ENCODE results near the gene PEX10.
A peak's percentile ranks its signal among the peaks of the same experiment; 100 is the strongest.

PEX10 gene

GRCh38 chr1:2383576-2383975 is 28.8 kb downstream of the PEX10 start:
- H3K27ac ChIP-seq = no peak overlapping the region
- DNase-seq (ENCODE audit: low spot score) = no peak
- H3K4me3 ChIP-seq = no peak overlapping the region
- TF ChIP-seq CTCF (IDR thresholded peaks at IDR 0.05) = no peak

- TF ChIP-seq CTCF (IDR thresholded peaks at IDR 0.05) = no peak
- H3K4me3 ChIP-seq = no peak overlapping the region
- DNase-seq (ENCODE audit: low spot score) = no peak
- H3K27ac ChIP-seq = no peak overlapping the region
Measured at GRCh38 chr1:2382621-2383361, 29.6 kb downstream of the PEX10 start.

GRCh38 chr1:2381741-2382620 is 30.4 kb downstream of the PEX10 start:
- DNase-seq (ENCODE audit: low spot score) = peak; percentile 90
- peak overlapping the region; percentile 10 to 25 for H3K27ac ChIP-seq
- H3K4me3 ChIP-seq = no peak overlapping the region
- TF ChIP-seq CTCF (IDR thresholded peaks at IDR 0.05) = peak; percentile 88

- H3K4me3 ChIP-seq = no peak overlapping the region
- DNase-seq (ENCODE audit: low spot score) = no peak
- no peak for TF ChIP-seq CTCF (IDR thresholded peaks at IDR 0.05)
- peak overlapping the region in 1 of 2 donors; percentile 10 for H3K27ac ChIP-seq
Measured at GRCh38 chr1:2380816-2381591, 31.4 kb downstream of the PEX10 start.

- DNase-seq (ENCODE audit: low spot score) = no peak
- H3K27ac ChIP-seq = no peak overlapping the region
- no peak overlapping the region for H3K4me3 ChIP-seq
- TF ChIP-seq CTCF (IDR thresholded peaks at IDR 0.05) = no peak
Measured at GRCh38 chr1:2379733-2380404, 32.5 kb downstream of the PEX10 start.

GRCh38 chr1:2378956-2379732 is 33.2 kb downstream of the PEX10 start:
- no peak for TF ChIP-seq CTCF (IDR thresholded peaks at IDR 0.05)
- Histone ChIP-seq H3K27ac (no peak overlapping the region), H3K4me3 (no peak overlapping the region)
- DNase-seq (ENCODE audit: low spot score) = no peak

Measured in coronary artery (tissue), 2 donors.